ENCODE data around the gene GABBR1.

The GABBR1 gene

GRCh38 chr6:29524444-29525310, 108.3 kb downstream of the GABBR1 start:
- H3K36me3 Mint-ChIP-seq (ENCODE audit: low read depth): no peaks in the 10 kb centered on the region
- H3K4me1 Mint-ChIP-seq: no peaks in the 10 kb centered on the region
- H3K9me3 Mint-ChIP-seq: peaks cover 3% of the 10 kb centered on the region
- H3K4me3 Mint-ChIP-seq: no peak overlapping the region
- TF ChIP-seq CTCF (IDR thresholded peaks at IDR 0.05; ENCODE audit: unreplicated experiment in 3 of 3): no peak
- peaks cover 10% of the 10 kb centered on the region for H3K27me3 Mint-ChIP-seq (ENCODE audit: low read depth)
- H3K27ac Mint-ChIP-seq: peak overlapping the region in 1 of 3 experiments; percentile 43

GRCh38 chr6:29524044-29524443, 108.9 kb downstream of the GABBR1 start:
- Mint-ChIP-seq H3K4me3 (no peak overlapping the region), H3K9me3 (peaks cover 3% of the 10 kb centered on the region), H3K27me3 (ENCODE audit: low read depth) (peaks cover 11% of the 10 kb centered on the region), H3K27ac (peak overlapping the region in 1 of 3 experiments; percentile 43), H3K36me3 (ENCODE audit: low read depth) (no peaks in the 10 kb centered on the region), H3K4me1 (no peaks in the 10 kb centered on the region)
- no peak for TF ChIP-seq CTCF (IDR thresholded peaks at IDR 0.05; ENCODE audit: unreplicated experiment in 3 of 3)

- Mint-ChIP-seq H3K36me3 (ENCODE audit: low read depth) (no peaks in the 10 kb centered on the region), H3K4me1 (no peaks in the 10 kb centered on the region), H3K4me3 (no peak overlapping the region), H3K27ac (no peak overlapping the region), H3K27me3 (ENCODE audit: low read depth) (peaks cover 11% of the 10 kb centered on the region), H3K9me3 (peaks cover 3% of the 10 kb centered on the region)
- TF ChIP-seq CTCF (IDR thresholded peaks at IDR 0.05; ENCODE audit: unreplicated experiment in 3 of 3): no peak
Measured at GRCh38 chr6:29522227-29522626, 110.8 kb downstream of the GABBR1 start.

- no peaks in the 10 kb centered on the region for H3K4me1 Mint-ChIP-seq
- no peak overlapping the region for H3K27ac Mint-ChIP-seq
- no peak overlapping the region for H3K4me3 Mint-ChIP-seq
- peaks cover 9% of the 10 kb centered on the region for H3K27me3 Mint-ChIP-seq (ENCODE audit: low read depth)
- peaks cover 6% of the 10 kb centered on the region for H3K9me3 Mint-ChIP-seq
- no peaks in the 10 kb centered on the region for H3K36me3 Mint-ChIP-seq (ENCODE audit: low read depth)
- no peak for TF ChIP-seq CTCF (IDR thresholded peaks at IDR 0.05; ENCODE audit: unreplicated experiment in 3 of 3)
Measured at GRCh38 chr6:29521006-29521680, 111.8 kb downstream of the GABBR1 start.

GRCh38 chr6:29520232-29520631, 112.8 kb downstream of the GABBR1 start:
- peaks cover 9% of the 10 kb centered on the region for H3K9me3 Mint-ChIP-seq
- H3K4me1 Mint-ChIP-seq: no peaks in the 10 kb centered on the region
- TF ChIP-seq CTCF (IDR thresholded peaks at IDR 0.05; ENCODE audit: unreplicated experiment in 3 of 3): no peak
- H3K27me3 Mint-ChIP-seq (ENCODE audit: low read depth): peaks cover 5% of the 10 kb centered on the region
- H3K36me3 Mint-ChIP-seq (ENCODE audit: low read depth): no peaks in the 10 kb centered on the region
- no peak overlapping the region for H3K4me3 Mint-ChIP-seq
- no peak overlapping the region for H3K27ac Mint-ChIP-seq

Measured in nephron (organoid).